ENCODE results near the gene POU2F2. TPM values are rescaled to one million over a fixed set of nuclear protein-coding genes. Genes with fewer than 3 reads are reported as not detected.

Gene POU2F2
- total RNA-seq, 1 donor from 2014 or later: 6.1 TPM

GRCh38 chr19:42040031-42040430, 92.2 kb downstream of the POU2F2 start:
- no peaks in the 10 kb centered on the region for H3K27me3 ChIP-seq (ENCODE audit: low read depth)
- intact Hi-C loops (cut with DNase I): no loop called here
- ATAC-seq (no peak), DNase-seq (no peak)
- H3K4me3 ChIP-seq: no peak overlapping the region
- TF ChIP-seq CTCF (IDR thresholded peaks at IDR 0.05): no peak
- H3K9me3 ChIP-seq: no peaks in the 10 kb centered on the region
- H3K4me1 ChIP-seq: no peaks in the 10 kb centered on the region
- no peak overlapping the region for H3K27ac ChIP-seq
- H3K36me3 ChIP-seq: no peaks in the 10 kb centered on the region

- ATAC-seq (no peak), DNase-seq (no peak)
- H3K27me3 ChIP-seq (ENCODE audit: low read depth): no peaks in the 10 kb centered on the region
- H3K4me1 ChIP-seq: no peaks in the 10 kb centered on the region
- intact Hi-C loops (cut with DNase I): no loop called here
- no peak for TF ChIP-seq CTCF (IDR thresholded peaks at IDR 0.05)
- no peaks in the 10 kb centered on the region for H3K36me3 ChIP-seq
- H3K4me3 ChIP-seq: no peak overlapping the region
- no peaks in the 10 kb centered on the region for H3K9me3 ChIP-seq
- no peak overlapping the region for H3K27ac ChIP-seq
These were observed 93.6 kb downstream of the POU2F2 start for GRCh38 chr19:42038666-42039065.

- Histone ChIP-seq H3K27ac (no peak overlapping the region), H3K36me3 (no peaks in the 10 kb centered on the region), H3K4me3 (no peak overlapping the region), H3K27me3 (ENCODE audit: low read depth) (no peaks in the 10 kb centered on the region), H3K4me1 (no peaks in the 10 kb centered on the region), H3K9me3 (no peaks in the 10 kb centered on the region)
- TF ChIP-seq CTCF (IDR thresholded peaks at IDR 0.05): no peak
- DNase-seq: no peak
- no peak for ATAC-seq
- intact Hi-C loops (cut with DNase I): no loop called here
These were observed 94.6 kb downstream of the POU2F2 start for GRCh38 chr19:42037649-42038048.

Small RNA genes lying within 50 kb of the gene (microRNA-seq; reads per million reads assigned to microRNA genes)
- not detected for gene MIR4323 (ENCODE audit: borderline number of aligned reads)

Other genes with a start within 250 kb of the POU2F2 start
- 206 TPM for gene ARHGEF1, start 249.3 kb downstream of the POU2F2 start, total RNA-seq
- gene ERFL, start 204.0 kb downstream of the POU2F2 start, total RNA-seq: 0.41 TPM
- 132 TPM for gene RABAC1, start 173.1 kb downstream of the POU2F2 start, total RNA-seq
- gene ATP1A3, start 138.2 kb downstream of the POU2F2 start, total RNA-seq: 0.97 TPM
- gene GRIK5, start 62.2 kb downstream of the POU2F2 start, total RNA-seq: 0.41 TPM
- 11.8 TPM for gene ZNF574, start 56.3 kb downstream of the POU2F2 start, total RNA-seq
- gene DEDD2, start 85.2 kb upstream of the POU2F2 start, total RNA-seq: 35.6 TPM
- 11.7 TPM for gene ZNF526, start 87.9 kb upstream of the POU2F2 start, total RNA-seq
- gene GSK3A, start 110.2 kb upstream of the POU2F2 start, total RNA-seq: 39.8 TPM
- gene ERF, start 122.7 kb upstream of the POU2F2 start, total RNA-seq: 35.8 TPM
- 67.9 TPM for gene CIC, start 136.8 kb upstream of the POU2F2 start, total RNA-seq
- gene PRR19, start 169.7 kb upstream of the POU2F2 start, total RNA-seq: 0.71 TPM
- 13.4 TPM for gene PAFAH1B3, start 170.2 kb upstream of the POU2F2 start, total RNA-seq
- not detected for gene TMEM145, start 180.9 kb upstream of the POU2F2 start, total RNA-seq
- 16.4 TPM for gene MEGF8, start 193.2 kb upstream of the POU2F2 start, total RNA-seq